Left ventricle myocardium inferior (tissue), 1 donor: ENCODE data around the gene TMSB15C. TPM values are rescaled to one million over a fixed set of nuclear protein-coding genes. Genes with fewer than 3 reads are reported as not detected.

Experiments
- DNase-seq: peaks from one replicate; pipeline ENCODE4 v3.0.0-alpha.2; 2020
- H3K27ac ChIP-seq: fragments of 200-600 bp; replicated peaks from 2 replicates; pipeline ENCODE4 v1.8.0; 2021
- H3K27me3 ChIP-seq: fragments of 200-600 bp; 2 replicates; pipeline ENCODE4 v1.8.0; 2021; ENCODE audit warnings: low read depth
- H3K36me3 ChIP-seq: fragments of 200-600 bp; 2 replicates; pipeline ENCODE4 v1.8.0; 2021
- H3K4me1 ChIP-seq: fragments of 200-600 bp; 2 replicates; pipeline ENCODE4 v1.8.0; 2021
- H3K4me3 ChIP-seq: fragments of 200-600 bp; 2 replicates; pipeline ENCODE4 v1.8.0; 2021; ENCODE audit warnings: mild to moderate bottlenecking, moderate library complexity
- H3K9me3 ChIP-seq: fragments of 200-600 bp; replicated peaks from 2 replicates; pipeline ENCODE4 v1.8.0; 2021
- CTCF ChIP-seq: fragments of 200-600 bp; IDR thresholded peaks from 2 replicates; pipeline ENCODE4 v1.8.0; 2021; ENCODE audit warnings: antibody characterized with exemption, mild to moderate bottlenecking, borderline replicate concordance
- intact Hi-C: fragments of 100-400 bp; cut with micrococcal nuclease; formaldehyde crosslinking; loops from one replicate; pipeline ENCODE4 v1.11.0; 2022
- total RNA-seq: library from RNA; stranded (reverse); fragmentation: NEBNext Ultra II Directional; extraction: Animal tissue kit (Norgen Biotek cat#: 25700); gene quantifications from one replicate; pipeline ENCODE4 v1.2.1, GENCODE V29; 2021
- donor health status: DM: no; HTN: yes; CAD: no; lungs with severe emphysema.

TMSB15C gene
- total RNA-seq, 1 donor from 2014 or later = 0.27 TPM

- H3K4me1 ChIP-seq = no peaks in the 10 kb centered on the region
- no peak for TF ChIP-seq CTCF
- no peaks in the 10 kb centered on the region for H3K9me3 ChIP-seq
- DNase-seq = no peak
- H3K4me3 ChIP-seq = no peak overlapping the region
- H3K36me3 ChIP-seq = no peaks in the 10 kb centered on the region
- H3K27me3 ChIP-seq = no peaks in the 10 kb centered on the region
- intact Hi-C loops = no loop called here
- H3K27ac ChIP-seq = no peak overlapping the region
These were observed 28.9 kb downstream of the TMSB15C start for GRCh38 chrX:104047171-104047570.

- no peak for DNase-seq
- Histone ChIP-seq H3K27ac (no peak overlapping the region), H3K4me3 (no peak overlapping the region), H3K4me1 (no peaks in the 10 kb centered on the region), H3K9me3 (no peaks in the 10 kb centered on the region), H3K36me3 (no peaks in the 10 kb centered on the region), H3K27me3 (no peaks in the 10 kb centered on the region)
- no peak for TF ChIP-seq CTCF
- intact Hi-C loops = no loop called here
These were observed 30.4 kb downstream of the TMSB15C start for GRCh38 chrX:104045642-104046041.

- H3K27ac ChIP-seq = no peak overlapping the region
- no peaks in the 10 kb centered on the region for H3K9me3 ChIP-seq
- no peak for TF ChIP-seq CTCF
- H3K36me3 ChIP-seq = no peaks in the 10 kb centered on the region
- no peaks in the 10 kb centered on the region for H3K27me3 ChIP-seq
- H3K4me1 ChIP-seq = no peaks in the 10 kb centered on the region
- intact Hi-C loops = no loop called here
- DNase-seq = no peak
- no peak overlapping the region for H3K4me3 ChIP-seq
These were observed 35.0 kb downstream of the TMSB15C start for GRCh38 chrX:104041003-104041402.

GRCh38 chrX:104039689-104040505 lies 36.1 kb downstream of the TMSB15C start, which contains the start of gene H2BW2:
Gene H2BW2, plus strand, starts transcription at chrX:104039956. Its CDS starts 39 bp downstream, at chrX:104039995.
- Histone ChIP-seq H3K4me1 (no peaks in the 10 kb centered on the region), H3K36me3 (no peaks in the 10 kb centered on the region), H3K4me3 (no peak within 1 kb of the TSS), H3K9me3 (no peaks in the 10 kb centered on the region), H3K27me3 (no peaks in the 10 kb centered on the region), H3K27ac (no peak within 1 kb of the TSS)
- intact Hi-C loops = no loop called here
- TF ChIP-seq CTCF = no peak
- DNase-seq = no peak

Other genes with a start within 250 kb of the TMSB15C start
- gene RAB9B, start 244.0 kb downstream of the TMSB15C start, total RNA-seq = 29.3 TPM
- 0.60 TPM for gene TMSB15B, start 113.6 kb downstream of the TMSB15C start, total RNA-seq
- gene H2BW1, start 62.5 kb downstream of the TMSB15C start, total RNA-seq = not detected
- not detected for gene H2BW2, start 36.3 kb downstream of the TMSB15C start, total RNA-seq
- gene ZCCHC18, start 36.3 kb upstream of the TMSB15C start, total RNA-seq = 0.99 TPM
- 14.9 TPM for gene SLC25A53, start 80.8 kb upstream of the TMSB15C start, total RNA-seq
- gene FAM199X, start 90.2 kb upstream of the TMSB15C start, total RNA-seq = 11.2 TPM
- not detected for gene ESX1, start 178.7 kb upstream of the TMSB15C start, total RNA-seq